Endothelial cell of umbilical vein (primary cell): ENCODE measurements around the gene LPP. TPM values are rescaled to one million over a fixed set of nuclear protein-coding genes. Genes with fewer than 3 reads are reported as not detected.

Experiments
- BruUV-seq: library from RNA; stranded (reverse); fragments of 400-500 nt; replicated peaks from 2 replicates; lab custom pipeline; 2021; lab: Mats Ljungman, UMichigan
- CTCF ChIA-PET: fragments of 300-600, 350-600 bp; sonication (Branson Sonifier 250); formaldehyde crosslinking; loops from one replicate; lab custom pipeline; 2021; ENCODE audit warnings: antibody characterized with exemption, inconsistent platforms; lab: Charles Lee
- POLR2A ChIA-PET: fragments of 300-600, 350-600 bp; sonication (Branson Sonifier 250); formaldehyde crosslinking; loops from one replicate; lab custom pipeline; 2021; ENCODE audit warnings: antibody characterized with exemption, inconsistent platforms; lab: Charles Lee
- DNase-seq: peaks from one replicate; pipeline ENCODE4 v3.0.0-alpha.2; 2011; ENCODE audit warnings: low read depth, low spot score
- FAIRE-seq: peaks from 2 replicates; lab custom pipeline; 2011; peaks lifted over from hg19 to GRCh38; lab: Jason Lieb, UNC
- H2AFZ ChIP-seq: 2 replicates; pipeline ENCODE4 v1.6.0; 2012; ENCODE audit warnings: low read depth, low read length, control low read depth, inconsistent platforms
- H3K27ac ChIP-seq: 2 replicates; pipeline ENCODE4 v1.5.1; 2011; ENCODE audit warnings: low read depth, mild to moderate bottlenecking, control low read depth, low read length, moderate library complexity; ENCODE audit not compliant: insufficient read depth
- H3K27me3 ChIP-seq, 2 experiments: 2 replicates each; pipeline versions ENCODE4 v1.6.0 to v1.6.1; 2011; ENCODE audit warnings: low read length in 2 of 2, mixed read lengths in 1 of 2; ENCODE audit not compliant: control insufficient read depth in 2 of 2, insufficient read depth in 2 of 2
- H3K36me3 ChIP-seq, 2 experiments: 2 replicates in 1 of 2; 3 replicates in 1 of 2; pipeline ENCODE4 v1.5.1; 2011; ENCODE audit warnings: low read length in 2 of 2, mild to moderate bottlenecking in 1 of 2, moderate library complexity in 1 of 2; ENCODE audit not compliant: control insufficient read depth in 2 of 2, insufficient read depth in 2 of 2; ENCODE audit errors: extremely low read depth in 1 of 2
- H3K4me1 ChIP-seq: 3 replicates; pipeline ENCODE4 v1.5.1; 2011; ENCODE audit warnings: mild to moderate bottlenecking, low read length; ENCODE audit not compliant: control insufficient read depth, insufficient read depth; ENCODE audit errors: extremely low read depth
- H3K4me2 ChIP-seq: 2 replicates; pipeline ENCODE4 v1.6.1; 2011; ENCODE audit warnings: low read length, control low read depth, mixed read lengths; ENCODE audit not compliant: insufficient read depth
- H3K4me3 ChIP-seq, 3 experiments: fragments of 200-600 bp in 1 of 3; sonication (generic), shearing (Covaris generic) in 1 of 3; replicated peaks in 1 of 3; 2 replicates each; pipeline ENCODE4 v1.5.1; 2011 to 2016; ENCODE audit warnings: control low read depth in 3 of 3, low read length in 3 of 3, mild to moderate bottlenecking in 2 of 3, inconsistent platforms in 1 of 3, low read depth in 1 of 3, moderate library complexity in 1 of 3; ENCODE audit not compliant: insufficient read depth in 1 of 3
- H3K79me2 ChIP-seq: 2 replicates; pipeline ENCODE4 v1.6.0; 2012; ENCODE audit warnings: low read length, inconsistent platforms; ENCODE audit not compliant: control insufficient read depth, insufficient read depth
- H3K9ac ChIP-seq: replicated peaks from 2 replicates; pipeline ENCODE3; 2011; ENCODE audit warnings: low read length, control low read depth; ENCODE audit not compliant: insufficient read depth; ENCODE audit errors: extremely low read depth
- H3K9me1 ChIP-seq: replicated peaks from 3 replicates; pipeline ENCODE4 v1.6.0; 2011; ENCODE audit warnings: mild to moderate bottlenecking, low read length; ENCODE audit not compliant: control insufficient read depth, insufficient read depth; ENCODE audit errors: extremely low read depth
- H3K9me3 ChIP-seq: replicated peaks from 2 replicates; pipeline ENCODE4 v1.5.1; 2012; ENCODE audit warnings: low read length, inconsistent platforms; ENCODE audit not compliant: control insufficient read depth, insufficient read depth
- H4K20me1 ChIP-seq: replicated peaks from 2 replicates; pipeline ENCODE3; 2011; ENCODE audit warnings: mild to moderate bottlenecking, low read length; ENCODE audit not compliant: control insufficient read depth, insufficient read depth; ENCODE audit errors: extremely low read depth
- EZH2 ChIP-seq: IDR thresholded peaks from 2 replicates; pipeline ENCODE4 v1.6.1; 2012; ENCODE audit warnings: borderline replicate concordance, low read depth, mild to moderate bottlenecking, moderate library complexity, low read length, inconsistent platforms; ENCODE audit not compliant: severe bottlenecking
- FOS ChIP-seq: IDR thresholded peaks from 2 replicates; pipeline ENCODE4 v1.6.1; 2011; ENCODE audit warnings: mild to moderate bottlenecking, low read length, moderate library complexity, borderline replicate concordance; ENCODE audit not compliant: insufficient read depth
- GATA2 ChIP-seq: IDR thresholded peaks from 2 replicates; pipeline ENCODE4 v1.7.0; 2011; ENCODE audit warnings: low read depth, mild to moderate bottlenecking, moderate library complexity, mixed read lengths, low read length; ENCODE audit not compliant: insufficient read length, insufficient read depth
- JUN ChIP-seq: IDR thresholded peaks from 2 replicates; pipeline ENCODE4 v1.6.1; 2011; ENCODE audit warnings: borderline replicate concordance, low read depth; ENCODE audit not compliant: insufficient read length, insufficient read depth
- MYC ChIP-seq: IDR thresholded peaks from one replicate; pipeline ENCODE4 v1.6.1; 2011; ENCODE audit warnings: mild to moderate bottlenecking, low read depth, low read length
- POLR2A ChIP-seq: IDR thresholded peaks from 2 replicates; pipeline ENCODE4 v1.6.1; 2012; ENCODE audit warnings: low read depth, mild to moderate bottlenecking, control low read depth, low read length
- POLR2AphosphoS5 ChIP-seq: IDR thresholded peaks from 2 replicates; pipeline ENCODE4 v1.6.1; 2012; ENCODE audit warnings: low read depth, mild to moderate bottlenecking, control low read depth, low read length, moderate library complexity; ENCODE audit not compliant: insufficient read depth
- dilution Hi-C: fragments of 300-500 bp; cut with MboI; formaldehyde crosslinking; loops from one replicate; pipeline ENCODE4 v1.15.0; 2019; ENCODE audit warnings: low sequenced_read_pairs; ENCODE audit not compliant: extremely low pct_ligation_motif_present
- intact Hi-C: fragments of 100-400 bp; cut with micrococcal nuclease; formaldehyde crosslinking; loops from one replicate; pipeline ENCODE4 v1.10.0; 2022
- polyA plus RNA-seq, 4 experiments: library from polyadenylated mRNA; depleted of rRNA in 3 of 4; stranded (reverse) in 3 of 4; unstranded in 1 of 4; fragments of >200 nt; gene quantifications; 2 replicates each; pipeline versions ENCODE4 v1.2.1 to v1.2.3, GENCODE V29; 2011 to 2012; ENCODE audit warnings: missing spikeins in 1 of 4
- total RNA-seq: library from RNA; stranded (reverse); gene quantifications from 2 replicates; pipeline ENCODE4 v1.2.3, GENCODE V29; 2021
- TF ChIP-seq, protein P1 (sequence below), 2 donors: IDR thresholded peaks; 1 replicate in 1 of 2; 2 replicates in 1 of 2; pipeline ENCODE4 v1.5.1; 2011; ENCODE audit warnings: low read length in 2 of 2, mild to moderate bottlenecking in 2 of 2, moderate library complexity in 2 of 2, control low read depth in 1 of 2, inconsistent platforms in 1 of 2, low read depth in 1 of 2; ENCODE audit not compliant: insufficient read depth in 1 of 2; ENCODE audit errors: extremely low read depth in 1 of 2
- TF ChIP-seq, protein P2 (sequence below): IDR thresholded peaks from 2 replicates; pipeline ENCODE4 v1.6.1; 2011; ENCODE audit not compliant: insufficient read depth, insufficient read length

The LPP gene
- total and polyA plus RNA-seq, 2 donors (not counting 3 experiments of a cell fraction or from before 2014, with no cell fraction given): 16.9 to 153 TPM

DNA sequence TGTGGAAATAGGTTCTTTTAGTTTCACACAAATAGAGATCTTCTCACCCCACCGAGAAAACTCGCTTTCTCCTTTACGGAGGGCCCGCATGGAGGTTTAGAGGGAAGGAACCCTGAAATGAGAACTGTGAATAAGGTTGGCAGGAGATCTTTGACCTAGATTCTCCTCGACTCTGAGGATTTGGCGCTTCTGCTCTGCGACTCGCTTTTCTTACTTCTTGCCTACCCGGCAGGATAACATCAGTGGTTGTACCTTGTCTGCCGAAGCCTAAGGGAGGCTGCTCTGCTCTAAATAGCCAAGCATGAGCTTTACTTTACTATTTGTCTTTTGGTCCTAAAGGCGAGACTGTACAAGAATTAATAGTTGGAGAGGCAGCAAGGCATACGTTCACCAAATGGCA, 544.5 kb downstream of the LPP start:
- H2AFZ ChIP-seq: no peak overlapping the region
- CTCF ChIA-PET: interaction anchor here (1.0 to 1.5 kb wide), 2 partner anchors 256 to 958 kb away, joined by 3 read pairs; no protein-coding TSS in a partner anchor
- H3K9me1 ChIP-seq: no peaks in the 10 kb centered on the region
- H3K4me1 ChIP-seq: no peaks in the 10 kb centered on the region
- FAIRE-seq (no peak), DNase-seq (no peak)
- no peak overlapping the region for H3K9ac ChIP-seq
- no peaks in the 10 kb centered on the region for H3K27me3 ChIP-seq
- no peaks in the 10 kb centered on the region for H3K9me3 ChIP-seq
- dilution Hi-C loops (no loop called here), intact Hi-C loops (no loop called here)
- no TSS peak for BruUV-seq
- H4K20me1 ChIP-seq: no peaks in the 10 kb centered on the region
- H3K4me2 ChIP-seq: no peak overlapping the region
- no peaks in the 10 kb centered on the region for H3K36me3 ChIP-seq
- H3K4me3 ChIP-seq: no peak overlapping the region
- POLR2A ChIA-PET: no interaction called here
- TF ChIP-seq FOS (no peak), EZH2 (no peak), POLR2A (no peak), JUN (no peak), GATA2 (no peak), POLR2AphosphoS5 (no peak), MYC (no peak)
- TF ChIP-seq, protein P1, sequence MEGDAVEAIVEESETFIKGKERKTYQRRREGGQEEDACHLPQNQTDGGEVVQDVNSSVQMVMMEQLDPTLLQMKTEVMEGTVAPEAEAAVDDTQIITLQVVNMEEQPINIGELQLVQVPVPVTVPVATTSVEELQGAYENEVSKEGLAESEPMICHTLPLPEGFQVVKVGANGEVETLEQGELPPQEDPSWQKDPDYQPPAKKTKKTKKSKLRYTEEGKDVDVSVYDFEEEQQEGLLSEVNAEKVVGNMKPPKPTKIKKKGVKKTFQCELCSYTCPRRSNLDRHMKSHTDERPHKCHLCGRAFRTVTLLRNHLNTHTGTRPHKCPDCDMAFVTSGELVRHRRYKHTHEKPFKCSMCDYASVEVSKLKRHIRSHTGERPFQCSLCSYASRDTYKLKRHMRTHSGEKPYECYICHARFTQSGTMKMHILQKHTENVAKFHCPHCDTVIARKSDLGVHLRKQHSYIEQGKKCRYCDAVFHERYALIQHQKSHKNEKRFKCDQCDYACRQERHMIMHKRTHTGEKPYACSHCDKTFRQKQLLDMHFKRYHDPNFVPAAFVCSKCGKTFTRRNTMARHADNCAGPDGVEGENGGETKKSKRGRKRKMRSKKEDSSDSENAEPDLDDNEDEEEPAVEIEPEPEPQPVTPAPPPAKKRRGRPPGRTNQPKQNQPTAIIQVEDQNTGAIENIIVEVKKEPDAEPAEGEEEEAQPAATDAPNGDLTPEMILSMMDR (IDR thresholded peaks at IDR 0.05; ENCODE audit: extremely low read depth in 1 of 2, insufficient read depth in 1 of 2, low read depth in 1 of 2, low read length in 2 of 2): no peak
- TF ChIP-seq, protein P2, sequence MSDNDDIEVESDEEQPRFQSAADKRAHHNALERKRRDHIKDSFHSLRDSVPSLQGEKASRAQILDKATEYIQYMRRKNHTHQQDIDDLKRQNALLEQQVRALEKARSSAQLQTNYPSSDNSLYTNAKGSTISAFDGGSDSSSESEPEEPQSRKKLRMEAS: no peak
- H3K79me2 ChIP-seq: no peaks in the 10 kb centered on the region
- no peak overlapping the region for H3K27ac ChIP-seq
